DMS79 treated with DMSO at 0.1 percent for 48 hours (cell line): Measurements from ENCODE around the gene TNFSF4.
"Not testable (repeated sequence)": the region's sequence is repeated elsewhere in the genome, so short reads cannot be mapped to it uniquely, and the experiment has no call there.

Source experiments
- DNase-seq: peaks from one replicate; lab custom pipeline; 2025; lab: John Stamatoyannopoulos, UW

TNFSF4 gene, protein sequence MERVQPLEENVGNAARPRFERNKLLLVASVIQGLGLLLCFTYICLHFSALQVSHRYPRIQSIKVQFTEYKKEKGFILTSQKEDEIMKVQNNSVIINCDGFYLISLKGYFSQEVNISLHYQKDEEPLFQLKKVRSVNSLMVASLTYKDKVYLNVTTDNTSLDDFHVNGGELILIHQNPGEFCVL

DNA sequence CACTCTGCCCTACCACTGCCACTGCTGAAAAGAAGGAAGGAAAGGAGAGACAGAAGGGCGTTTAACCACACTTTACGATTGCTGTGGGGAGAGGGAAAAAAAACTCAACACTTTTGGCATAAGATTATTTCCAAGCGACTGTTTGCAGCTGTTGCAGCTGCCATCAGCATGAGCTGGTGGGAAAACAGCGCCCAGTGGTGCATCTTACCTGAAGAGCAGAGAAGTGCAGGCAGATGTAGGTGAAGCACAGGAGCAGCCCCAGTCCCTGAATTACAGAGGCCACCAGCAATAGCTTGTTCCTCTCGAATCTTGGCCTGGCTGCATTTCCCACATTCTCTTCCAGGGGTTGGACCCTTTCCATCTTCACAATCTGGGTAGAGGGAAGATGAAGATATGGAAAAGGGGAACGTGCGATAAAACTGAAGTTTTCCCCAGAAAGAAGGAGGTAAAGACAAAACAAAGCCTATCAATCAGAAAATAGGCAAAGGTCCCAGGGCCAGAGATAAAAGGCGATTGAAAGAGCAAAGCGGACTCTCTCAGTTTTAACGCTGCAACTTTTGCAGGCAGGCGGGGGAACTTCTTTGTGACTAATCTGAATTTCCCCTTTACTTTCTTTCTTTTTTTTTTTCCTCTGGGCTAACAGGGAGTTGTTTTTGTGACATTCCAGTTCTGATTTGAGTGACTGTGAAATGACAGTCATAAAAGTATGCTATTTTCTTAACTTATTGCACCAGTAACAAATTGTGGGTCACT, at the start of gene TNFSF4:
TNFSF4 (minus strand) TSS at position 516 of the 753 bp plus-strand sequence; CDS start at position 361, 155 bp downstream.
- no peak for DNase-seq

DNA sequence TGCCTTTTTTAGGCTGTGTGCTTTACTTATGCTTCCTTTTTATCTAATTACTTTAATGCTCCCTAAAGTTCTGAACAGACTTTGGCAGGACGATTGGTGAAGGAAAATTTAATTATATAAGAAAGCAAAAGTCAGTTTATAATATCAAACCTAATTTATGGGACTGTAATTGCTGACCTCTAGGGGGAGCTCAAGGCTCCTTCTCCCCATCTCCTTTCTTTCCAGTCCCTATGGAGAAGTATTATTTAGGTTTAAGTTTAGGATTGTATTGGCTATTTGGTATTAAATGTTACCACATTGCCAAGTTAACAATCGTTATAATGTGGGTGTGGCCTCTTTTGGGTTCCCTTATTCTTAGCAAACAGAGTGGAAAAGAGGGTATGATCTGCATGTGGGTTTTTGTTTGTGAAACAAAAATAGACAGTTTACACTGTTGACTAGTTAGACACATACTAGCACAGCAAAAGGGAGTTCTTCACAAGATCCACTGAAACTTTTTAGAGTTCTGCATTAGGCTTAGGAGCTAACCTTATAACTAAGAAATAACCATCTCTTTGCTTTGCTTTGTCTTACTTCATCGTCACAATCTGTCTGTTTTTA, 48.2 kb upstream of the TNFSF4 start:
- no peak for DNase-seq

DNA sequence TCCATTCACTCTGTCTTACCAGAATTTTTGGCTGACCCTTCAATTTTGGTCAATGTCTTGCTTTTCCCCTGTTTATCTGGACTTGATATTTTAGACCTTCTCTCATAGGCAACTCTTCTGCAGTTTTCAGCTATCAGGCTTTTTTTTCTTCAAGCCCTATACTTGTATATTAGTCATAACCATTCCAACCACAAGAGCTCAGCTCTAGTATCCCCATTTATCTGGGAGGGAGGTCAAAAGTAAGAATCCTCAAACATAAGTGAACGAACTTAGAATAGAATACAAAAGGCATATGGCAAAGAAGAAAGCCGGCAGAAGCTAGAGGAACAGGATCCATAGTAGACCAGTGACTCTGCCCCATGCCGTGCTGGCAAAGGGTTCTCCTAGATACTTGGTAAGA, 45.9 kb upstream of the TNFSF4 start:
- DNase-seq: no peak

DNA sequence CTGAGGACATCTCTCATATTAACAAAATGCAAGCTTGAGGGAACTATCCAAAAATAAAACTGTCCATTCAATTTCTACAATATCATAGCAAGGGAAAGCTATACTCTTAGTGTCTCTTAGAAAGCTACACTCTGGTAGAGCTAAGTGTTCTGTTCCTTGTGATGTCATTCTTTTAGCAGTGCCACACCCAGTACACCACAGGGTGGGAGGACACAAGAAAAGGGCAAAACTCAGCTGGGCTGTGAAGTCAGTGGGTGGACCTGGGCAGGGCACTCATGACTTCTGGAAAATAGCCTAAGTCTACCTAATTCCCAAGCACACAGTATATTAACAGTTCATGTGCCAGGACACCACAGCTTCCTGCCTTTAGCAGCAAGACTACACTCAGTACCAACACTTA, 42.2 kb upstream of the TNFSF4 start:
- no peak for DNase-seq

DNA sequence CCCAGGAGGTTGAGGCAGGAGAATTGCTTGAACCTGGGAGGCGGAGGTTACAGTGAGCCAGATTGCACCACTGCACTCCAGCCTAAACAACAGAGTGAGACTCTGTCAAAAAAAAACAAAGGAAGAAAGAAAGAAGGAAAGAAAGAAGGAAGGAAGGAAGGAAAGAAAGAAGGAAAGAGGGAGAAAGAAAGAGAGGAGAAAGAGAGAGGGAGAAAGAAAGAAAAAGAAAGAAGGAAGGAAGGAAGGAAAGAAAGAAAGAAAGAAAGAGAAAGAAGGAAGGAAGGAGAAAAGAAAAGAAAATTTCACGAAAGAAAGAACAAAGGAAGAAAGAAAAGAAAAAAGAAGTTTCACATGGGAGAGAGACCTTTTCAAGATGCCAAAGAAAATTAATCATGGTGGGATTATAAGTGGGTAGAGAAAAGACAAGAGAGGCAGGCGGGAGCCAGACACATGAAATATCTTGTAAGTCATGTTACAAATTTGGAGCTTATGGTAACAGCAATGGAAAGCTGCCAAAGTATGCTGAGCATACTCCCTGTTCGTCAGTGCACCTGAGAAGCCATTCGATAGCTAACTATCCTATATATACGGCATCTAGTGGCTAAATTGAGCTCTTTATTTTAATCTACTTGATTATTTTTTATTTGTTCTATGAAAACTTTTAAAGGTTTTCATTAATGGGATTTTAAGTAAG, 41.3 kb upstream of the TNFSF4 start:
- no peak for DNase-seq

DNA sequence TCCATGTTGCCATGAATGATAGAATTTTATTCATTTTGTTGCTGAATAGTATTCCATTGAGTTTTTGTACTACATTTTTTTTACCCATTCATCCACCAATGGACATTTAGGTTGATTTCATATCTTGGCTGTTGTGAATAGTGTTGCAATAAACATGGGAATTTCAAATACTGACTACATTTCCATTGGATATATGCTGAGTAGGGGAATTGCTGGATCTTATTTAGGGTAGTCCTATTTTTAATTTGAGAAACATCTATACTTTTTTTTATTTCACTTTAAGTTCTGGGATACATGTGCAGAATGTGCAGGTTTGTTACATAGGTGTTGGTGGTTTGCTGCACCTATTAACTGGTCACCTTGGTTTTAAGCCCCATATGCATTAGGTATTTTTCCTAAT, 38.8 kb upstream of the TNFSF4 start:
- DNase-seq: no peak

DNA sequence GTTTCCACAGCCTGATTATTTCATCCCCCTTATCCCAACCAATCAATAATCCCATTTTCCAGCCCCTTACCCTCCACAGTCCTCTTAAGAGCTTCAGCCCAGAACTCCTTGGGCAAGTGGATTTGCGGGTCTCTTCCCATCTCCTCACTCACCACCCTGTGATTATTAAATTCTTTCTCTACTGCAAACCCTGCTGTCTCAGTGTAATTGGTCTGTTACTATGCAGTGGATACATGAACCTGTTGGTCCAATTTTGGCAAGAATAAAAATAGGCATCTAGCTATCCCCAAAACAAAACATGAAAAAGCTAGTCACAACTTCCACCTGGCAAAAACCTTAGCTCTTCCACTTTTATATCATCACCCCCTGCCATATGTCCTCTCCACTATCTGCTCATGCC, 36.2 kb upstream of the TNFSF4 start:
- DNase-seq: no peak

DNA sequence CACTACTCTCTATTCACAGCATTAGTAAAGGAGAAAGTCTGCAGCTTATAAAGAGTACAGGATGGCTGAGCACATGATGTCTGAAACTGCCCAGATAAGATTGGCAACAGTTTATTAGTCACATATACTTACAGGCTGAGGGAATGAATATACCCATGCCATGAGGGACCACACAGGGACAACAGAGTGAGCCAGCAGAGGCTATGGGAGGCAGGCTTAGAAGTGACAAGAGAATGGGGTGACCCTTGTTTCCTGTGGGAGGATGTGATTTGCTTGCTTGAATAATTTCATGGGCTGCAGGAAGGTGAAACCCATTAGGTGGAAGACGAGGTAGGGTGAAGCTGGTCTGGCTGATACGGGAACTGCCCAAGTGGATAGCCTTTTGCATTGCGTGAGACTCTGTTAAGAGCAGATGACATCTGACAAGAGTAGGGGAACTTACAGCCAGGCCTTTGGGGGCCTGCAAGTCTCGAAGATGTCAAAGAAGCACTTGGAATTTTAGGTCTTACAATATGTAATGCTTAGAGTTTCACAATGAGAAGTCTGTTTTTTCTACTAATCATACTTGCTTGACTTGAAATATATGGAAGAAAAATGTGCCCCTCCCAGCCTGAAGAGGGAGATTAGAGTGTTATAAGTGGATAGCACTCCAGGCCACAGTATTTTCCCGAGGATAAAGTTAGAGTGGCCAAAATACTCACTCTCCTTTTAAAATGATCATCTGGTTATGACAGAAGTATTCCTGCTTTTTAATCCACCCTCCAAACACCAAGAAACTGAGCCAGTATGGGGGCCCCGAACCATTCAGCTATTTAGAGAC, 34.6 kb upstream of the TNFSF4 start:
- DNase-seq: no peak

DNA sequence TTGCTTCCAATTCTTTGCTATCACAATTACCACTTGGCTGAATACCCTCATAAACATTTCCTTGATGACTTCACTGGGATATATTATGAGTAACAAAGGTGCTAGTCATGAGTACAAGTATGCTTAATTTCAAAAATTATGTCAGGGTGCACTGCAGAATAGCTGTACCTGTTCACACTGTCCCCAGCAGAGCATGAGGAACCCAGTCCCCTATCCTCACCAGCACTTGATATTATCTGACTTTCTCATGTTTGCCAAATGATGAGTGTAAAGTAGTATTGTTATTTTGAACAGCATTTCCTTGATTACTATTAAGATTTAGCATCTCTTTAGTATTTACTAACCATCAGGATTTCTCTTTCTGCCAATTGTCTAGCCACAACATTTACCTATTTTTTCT, 33.5 kb upstream of the TNFSF4 start:
- no peak for DNase-seq

DNA sequence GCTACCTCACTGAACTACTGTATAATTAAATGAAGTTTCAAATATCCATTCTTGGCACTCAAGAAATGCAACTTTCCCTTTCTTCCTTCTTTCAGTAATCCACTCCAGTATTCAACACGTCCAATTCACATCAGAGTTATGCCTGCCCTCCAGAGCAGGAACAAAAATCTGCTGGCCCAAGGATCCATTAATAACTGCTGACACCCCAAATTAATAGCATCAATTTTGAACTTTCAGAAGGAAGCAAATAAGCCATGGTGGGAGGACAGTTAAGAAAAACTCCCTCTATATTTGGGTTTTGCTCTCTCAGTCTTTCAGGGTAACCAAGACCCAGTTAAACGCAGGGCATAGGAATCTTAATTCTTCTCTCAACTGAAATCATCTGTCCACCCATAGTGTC, 31.9 kb upstream of the TNFSF4 start:
- DNase-seq: no peak

DNA sequence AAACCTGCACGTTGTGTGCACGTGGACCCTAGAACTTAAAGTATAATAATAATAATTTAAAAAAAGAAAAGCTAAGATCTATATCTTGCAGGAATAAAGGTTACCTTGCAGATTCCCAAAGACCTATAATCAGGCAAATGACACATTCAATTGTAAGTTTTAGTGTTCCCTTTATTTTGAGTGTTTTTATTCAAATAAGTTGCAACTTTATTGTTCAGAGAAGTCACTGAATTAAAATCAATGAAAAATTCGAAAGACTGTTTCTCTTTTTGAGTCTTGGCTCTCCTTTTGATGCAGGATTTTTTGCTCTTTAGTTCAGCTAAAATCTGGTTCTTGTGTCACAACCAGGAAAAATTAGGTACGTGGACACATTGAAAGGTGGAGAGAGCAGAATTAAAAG, 27.8 kb upstream of the TNFSF4 start:
- DNase-seq: no peak

DNA sequence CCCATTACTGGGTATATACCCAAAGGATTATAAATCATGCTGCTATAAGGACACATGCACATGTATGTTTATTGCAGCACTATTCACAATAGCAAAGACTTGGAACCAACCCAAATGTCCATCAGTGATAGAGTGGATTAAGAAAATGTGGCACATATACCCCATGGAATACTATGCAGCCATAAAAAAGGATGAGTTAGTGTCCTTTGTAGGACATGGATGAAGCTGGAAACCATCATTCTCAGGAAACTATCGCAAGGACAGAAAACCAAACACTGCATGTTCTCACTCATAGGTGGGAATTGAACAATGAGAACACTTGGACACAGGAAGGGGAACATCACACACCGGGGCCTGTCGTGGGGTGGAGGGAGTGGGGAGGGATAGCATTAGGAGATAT, 27.3 kb upstream of the TNFSF4 start:
- DNase-seq: not testable (repeated sequence)

DNA sequence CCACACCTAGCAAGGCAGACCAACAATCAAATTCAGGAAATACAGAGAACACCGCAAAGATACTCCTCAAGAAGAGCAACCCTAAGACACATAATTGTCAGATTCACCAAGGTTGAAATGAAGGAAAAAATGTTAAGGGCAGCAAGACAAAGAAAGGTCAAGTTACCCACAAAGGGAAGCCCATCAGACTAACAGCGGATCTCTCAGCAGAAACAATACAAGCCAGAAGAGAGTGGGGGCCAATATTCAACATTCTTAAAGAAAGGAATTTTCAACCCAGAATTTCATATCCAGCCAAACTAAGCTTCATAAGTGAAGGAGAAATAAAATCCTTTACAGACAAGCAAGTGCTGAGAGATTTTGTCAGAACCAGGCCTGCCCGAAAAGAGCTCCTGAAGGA, 21.9 kb upstream of the TNFSF4 start:
- not testable (repeated sequence) for DNase-seq

DNA sequence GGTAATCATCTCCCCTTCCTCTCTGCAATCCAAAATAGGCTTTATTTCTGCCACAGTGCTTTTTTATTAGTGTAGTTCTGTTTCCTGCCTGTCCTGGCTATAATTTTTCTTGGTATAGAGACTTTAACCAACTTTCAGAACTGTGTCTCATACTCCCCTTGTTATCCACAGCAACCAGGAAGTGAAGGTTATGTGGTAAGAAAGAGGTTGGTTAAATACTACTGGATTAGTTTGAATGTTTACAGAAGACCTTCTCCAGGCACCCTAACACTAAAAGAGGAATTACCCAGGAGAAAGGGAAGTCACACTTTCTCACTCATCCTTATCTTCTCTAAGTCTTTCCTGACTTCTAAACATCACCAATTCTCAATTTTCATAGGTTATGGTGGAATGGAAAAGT, 17.8 kb upstream of the TNFSF4 start:
- no peak for DNase-seq

DNA sequence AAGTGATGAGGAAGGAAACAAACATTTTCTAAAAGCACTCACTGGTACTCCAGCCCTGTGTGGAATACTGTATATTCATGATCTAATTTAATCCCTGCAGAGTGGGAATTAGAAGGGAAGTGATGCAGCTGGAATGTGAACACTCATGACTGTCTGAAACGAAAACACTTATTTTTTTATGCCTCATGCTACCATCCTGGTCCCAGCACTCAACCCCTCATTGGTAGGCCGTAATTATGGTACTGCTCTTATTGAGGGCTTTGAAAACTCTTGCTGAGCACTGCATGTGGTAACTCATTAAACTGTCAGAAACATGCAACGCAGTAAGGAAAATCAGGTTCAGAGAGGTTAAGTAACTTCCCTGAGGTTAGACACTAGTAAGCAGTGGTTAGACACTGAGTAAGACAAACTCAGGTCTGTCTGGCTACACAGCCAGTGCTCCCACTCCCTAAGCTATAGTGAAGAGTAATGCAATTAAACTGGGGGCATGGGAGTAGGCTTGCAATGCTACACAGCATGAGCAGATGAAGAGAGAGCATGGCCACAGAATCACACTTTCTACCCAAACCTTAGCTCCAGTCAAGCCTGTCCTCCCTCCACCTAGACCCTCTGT, 17.3 kb upstream of the TNFSF4 start:
- no peak for DNase-seq

DNA sequence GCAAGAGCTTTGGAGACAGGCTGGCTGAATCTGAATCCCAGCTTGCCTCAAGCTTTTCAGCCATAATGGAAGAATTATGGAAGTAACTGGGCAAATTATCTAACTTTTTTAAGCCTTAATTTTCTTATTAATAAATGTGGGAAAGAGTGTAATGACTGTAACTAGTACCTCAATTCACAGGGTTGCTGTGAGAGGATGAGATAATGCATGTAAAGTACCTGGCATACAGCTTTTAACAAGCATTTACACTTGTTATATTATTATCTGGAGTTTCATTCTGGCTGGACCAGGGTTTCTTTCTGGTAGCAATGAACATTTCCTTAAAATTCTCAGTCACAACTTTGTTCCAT, 15.9 kb upstream of the TNFSF4 start:
- DNase-seq: no peak

DNA sequence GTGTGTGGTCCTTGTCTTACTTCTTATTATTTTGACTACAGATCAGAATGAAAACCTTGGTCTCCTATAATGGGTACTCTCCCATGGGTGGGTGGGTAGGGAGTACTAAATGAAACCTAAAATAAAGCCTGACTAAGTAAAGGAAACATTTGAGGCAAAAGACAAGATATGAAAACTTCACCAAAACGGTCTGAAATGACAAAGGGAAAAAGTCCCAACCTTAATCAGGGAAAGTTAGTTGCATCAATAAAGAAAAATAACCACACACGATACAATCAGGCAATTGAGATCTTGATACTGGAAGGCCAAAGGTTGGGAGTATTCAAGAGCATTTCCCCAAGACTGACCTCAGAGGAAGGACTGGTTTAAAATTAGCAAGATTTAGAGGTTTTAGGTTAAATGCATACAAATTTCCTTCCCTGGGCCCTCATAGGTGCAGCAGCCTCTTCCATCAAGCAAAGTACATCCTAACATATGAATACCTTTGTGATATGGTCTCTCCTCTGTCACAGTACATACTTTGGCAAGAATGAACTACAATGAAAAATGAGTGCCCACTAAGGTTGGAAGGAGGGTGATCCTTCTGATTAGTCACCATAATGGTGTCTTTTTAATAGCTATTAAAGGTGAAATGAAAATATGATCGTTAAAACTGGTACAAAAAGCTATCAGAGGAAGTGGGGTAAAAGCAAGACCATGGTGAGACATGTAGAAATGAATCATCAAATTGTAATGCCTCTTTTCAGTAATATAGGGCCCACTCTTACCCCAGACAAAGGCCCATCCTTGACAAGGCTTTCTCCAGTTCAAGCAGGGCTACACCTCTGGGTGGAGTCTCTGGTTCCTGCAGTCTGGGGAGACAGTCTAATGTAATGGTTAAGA, 15.3 kb upstream of the TNFSF4 start:
- DNase-seq: no peak

DNA sequence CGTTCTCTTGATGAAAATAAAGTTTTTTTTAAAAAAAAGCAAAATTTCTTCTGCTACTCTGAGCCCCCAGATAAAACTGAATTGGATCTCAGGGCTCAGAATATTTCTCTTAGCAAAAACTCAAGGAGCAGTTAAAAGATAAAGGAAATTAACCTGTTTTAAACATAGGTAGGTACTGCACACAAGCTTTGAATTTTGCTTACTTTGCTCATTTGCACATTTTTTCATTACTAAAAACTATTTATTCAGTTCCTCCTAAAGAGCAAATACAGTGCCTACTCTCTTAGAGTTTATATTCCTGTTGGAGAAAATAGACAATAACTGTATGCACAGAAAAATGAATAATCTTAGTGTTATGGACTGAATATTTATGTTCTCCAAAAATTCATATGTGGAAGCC, 13.0 kb upstream of the TNFSF4 start:
- no peak for DNase-seq

DNA sequence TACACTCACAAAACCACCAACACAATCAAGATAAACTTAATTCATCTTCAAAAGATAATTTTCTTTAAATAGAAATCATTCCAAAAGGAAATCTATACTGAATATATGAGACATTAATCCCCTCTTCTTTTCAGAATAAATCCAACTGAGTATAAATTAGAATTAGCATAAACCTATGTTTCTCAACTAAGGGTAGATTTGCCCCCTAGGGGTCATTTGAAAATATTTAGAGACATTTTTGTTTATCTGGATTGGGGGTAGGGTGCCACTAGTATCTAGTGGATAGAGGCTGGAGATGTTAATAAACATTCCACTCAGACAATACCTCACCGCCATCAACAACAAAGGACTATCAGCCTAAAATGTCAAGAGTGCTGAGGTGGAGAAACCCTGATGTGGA, 6.5 kb upstream of the TNFSF4 start:
- no peak for DNase-seq

DNA sequence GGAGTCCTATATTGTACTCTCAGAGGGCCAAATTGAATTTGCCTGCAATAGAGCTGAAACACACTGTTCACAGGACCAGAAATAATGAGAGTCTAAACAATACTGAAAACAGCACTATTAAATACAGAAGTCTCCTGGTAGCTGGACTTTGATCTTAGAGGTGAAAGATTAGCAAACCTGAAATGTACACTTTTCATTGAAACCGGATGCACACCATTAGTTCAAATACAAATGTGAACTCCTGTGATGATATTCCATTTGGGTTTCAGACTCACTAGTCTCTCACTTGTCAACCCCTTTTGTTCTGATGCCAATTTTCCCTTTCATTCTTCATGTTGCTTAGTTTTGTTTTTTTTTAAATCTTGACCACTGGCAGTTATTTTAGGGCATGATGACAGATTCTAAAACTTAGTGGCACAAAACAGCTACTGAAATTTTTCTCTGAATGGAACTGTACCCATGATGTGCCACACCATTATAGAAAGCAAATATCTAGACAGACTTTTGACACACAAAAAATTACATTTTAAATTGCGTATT, 5.9 kb upstream of the TNFSF4 start:
- DNase-seq: no peak
